GM18951 (cell line): Measurements from ENCODE around the gene TUBB.

ENCODE experiments used
- POLR2A ChIP-seq: IDR thresholded peaks from 4 replicates; pipeline ENCODE4 v1.6.1; 2011; ENCODE audit warnings: mild to moderate bottlenecking; ENCODE audit not compliant: insufficient read length, insufficient read depth; ENCODE audit errors: extremely low read depth
- in situ Hi-C: fragments of 300-500 bp; cut with MboI; formaldehyde crosslinking; loops from one replicate; pipeline ENCODE4 v1.12.0; 2022; ENCODE audit warnings: low sequenced_read_pairs, mixed read lengths, inconsistent platforms; ENCODE audit not compliant: unreplicated experiment

Gene TUBB

DNA sequence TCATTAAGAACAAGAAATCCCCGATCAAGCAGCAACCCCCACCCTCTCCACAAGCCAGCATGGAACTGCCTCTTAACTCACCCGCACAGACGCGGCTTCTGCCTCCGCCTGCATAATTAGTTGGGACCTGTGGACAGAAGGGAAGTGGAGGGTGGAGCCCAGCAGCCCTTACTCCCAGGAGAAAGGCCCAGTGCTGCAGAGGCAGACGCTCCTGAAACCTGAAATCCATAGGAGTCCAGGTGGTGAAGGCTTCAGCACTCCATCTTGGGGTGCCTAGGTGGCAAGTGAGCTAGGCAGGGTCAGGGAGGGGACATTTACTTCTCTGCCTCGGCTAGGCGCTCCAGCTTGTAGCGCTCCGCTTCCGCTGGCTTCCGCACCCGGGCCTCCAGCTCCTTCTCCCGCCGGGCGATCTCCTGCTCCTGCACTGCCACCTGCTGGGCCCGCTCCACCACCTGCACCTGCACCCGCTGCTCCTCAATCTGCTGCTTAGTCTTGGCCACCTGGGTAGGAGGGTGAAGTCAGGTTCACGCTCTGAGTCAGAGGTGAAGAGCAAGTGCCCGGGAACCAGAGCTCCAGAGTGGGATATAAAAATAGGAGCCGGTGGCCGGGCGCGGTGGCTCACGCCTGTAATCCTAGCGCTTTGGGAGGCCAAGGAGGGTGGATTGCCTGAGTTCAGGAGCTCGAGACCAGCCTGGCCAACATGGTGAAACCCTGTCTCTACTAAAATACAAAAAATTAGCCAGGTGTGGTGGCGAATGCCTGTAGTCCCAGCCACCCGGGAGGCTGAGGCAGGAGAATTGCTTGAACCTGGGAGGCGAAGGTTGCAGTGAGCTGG lies 10.7 kb downstream of the TUBB start:
- peak; percentile 21 for TF ChIP-seq POLR2A
- in situ Hi-C loops = no loop called here

DNA sequence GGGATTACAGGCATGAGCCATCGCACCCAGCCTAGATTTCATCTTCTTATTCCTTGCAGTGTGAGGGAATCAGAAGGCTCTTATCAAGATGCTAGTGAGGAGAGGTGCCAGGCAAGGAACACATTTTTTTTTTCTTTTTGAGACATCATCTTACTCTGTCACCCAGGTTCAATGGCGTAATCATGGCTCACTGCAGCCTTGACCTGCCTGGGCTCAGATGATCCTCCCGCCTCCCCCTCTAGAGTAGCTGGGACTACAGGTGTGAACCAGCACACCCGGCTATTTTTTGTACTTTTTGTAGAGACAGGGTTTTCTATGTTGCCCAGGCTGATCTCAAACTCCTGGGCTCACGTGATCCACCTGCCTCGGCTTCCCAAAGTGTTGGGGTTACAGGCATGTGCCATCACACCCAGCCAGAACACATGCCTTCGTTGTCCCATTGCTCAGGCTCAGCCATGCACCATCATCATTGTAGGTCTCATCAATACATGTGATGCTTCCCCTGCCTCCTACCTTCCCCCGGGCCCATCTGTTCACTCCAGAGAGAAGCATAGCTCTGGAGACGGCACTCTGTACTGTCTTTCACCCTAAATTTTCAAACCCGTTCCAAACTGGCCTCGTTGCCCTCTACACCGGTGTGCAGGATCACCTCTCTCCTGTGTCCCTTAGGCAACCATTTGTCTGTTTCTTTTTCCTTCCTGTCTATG lies 12.2 kb downstream of the TUBB start:
- in situ Hi-C loops = no loop called here
- no peak for TF ChIP-seq POLR2A

DNA sequence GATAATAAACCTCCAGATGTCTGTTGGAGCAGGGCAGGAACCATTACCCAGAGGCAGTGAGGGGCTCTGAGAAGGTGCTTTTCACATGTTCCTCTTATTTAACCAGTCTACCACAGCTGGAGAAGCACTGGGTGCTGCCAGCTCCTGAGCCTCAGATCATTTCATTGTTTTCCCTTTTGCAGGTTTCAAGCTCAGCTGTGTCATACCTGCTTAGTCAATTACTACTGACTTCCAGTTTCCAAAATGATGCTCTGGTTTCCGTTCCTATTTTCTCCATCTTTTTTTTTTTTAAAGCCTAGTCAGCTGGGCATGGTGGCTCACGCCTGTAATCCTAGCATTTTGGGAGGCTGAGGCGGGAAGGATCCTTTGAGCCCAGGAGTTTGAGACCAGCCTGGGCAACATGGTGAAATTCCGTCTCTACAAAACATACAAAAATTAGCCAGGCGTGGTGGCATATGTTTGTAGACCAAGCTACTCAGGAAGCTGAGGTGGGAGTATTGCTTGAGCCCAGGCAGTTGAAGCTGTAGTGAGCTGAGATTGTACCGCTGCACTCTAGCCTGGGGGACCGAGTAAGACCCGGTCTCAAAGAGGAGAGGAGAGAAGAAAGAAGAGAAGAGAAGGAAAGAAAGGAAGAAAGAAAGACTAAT lies 15.6 kb downstream of the TUBB start:
- TF ChIP-seq POLR2A = no peak
- in situ Hi-C loops = no loop called here

DNA sequence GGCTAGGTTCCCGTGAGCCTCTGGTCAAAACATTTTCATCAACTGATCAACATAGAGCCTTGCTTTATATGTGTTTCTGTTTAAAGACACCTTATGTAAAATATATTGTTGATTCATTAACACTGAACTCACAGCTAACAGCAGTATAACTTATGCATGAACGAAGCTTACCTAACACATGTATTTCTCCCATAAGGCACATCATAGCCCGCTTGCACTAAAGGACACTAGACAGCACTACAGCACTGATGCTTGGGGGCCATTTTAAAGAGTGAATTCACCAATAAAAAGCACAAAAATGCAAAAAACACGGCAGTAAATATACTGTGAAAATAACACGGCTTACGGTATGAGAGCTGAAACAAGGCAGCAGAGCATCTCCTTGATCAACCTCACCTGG lies 18.4 kb downstream of the TUBB start:
- in situ Hi-C loops = no loop called here

DNA sequence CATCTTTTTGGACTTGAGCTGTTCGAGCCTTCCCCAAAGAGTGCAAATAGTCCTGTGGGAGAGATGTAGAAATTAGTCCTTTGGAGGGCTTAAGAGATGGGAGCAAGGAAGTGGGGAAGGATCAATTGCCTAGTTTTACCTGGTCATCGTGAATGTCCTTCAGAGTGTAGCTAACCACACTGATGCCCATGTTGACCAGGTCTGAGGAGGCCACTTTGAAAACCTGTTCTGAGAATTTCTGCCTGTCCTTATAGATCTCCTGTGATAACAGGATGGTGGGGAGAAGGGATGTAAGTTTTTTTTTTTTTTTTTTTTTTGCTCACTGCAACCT lies 20.4 kb downstream of the TUBB start:
- in situ Hi-C loops = loop anchor here (10.0 kb wide), 1 partner anchor 74 kb away; no protein-coding TSS in a partner anchor

More for the DNA sequence above, 18.4 kb downstream of the TUBB start:
- no peak for TF ChIP-seq POLR2A

DNA sequence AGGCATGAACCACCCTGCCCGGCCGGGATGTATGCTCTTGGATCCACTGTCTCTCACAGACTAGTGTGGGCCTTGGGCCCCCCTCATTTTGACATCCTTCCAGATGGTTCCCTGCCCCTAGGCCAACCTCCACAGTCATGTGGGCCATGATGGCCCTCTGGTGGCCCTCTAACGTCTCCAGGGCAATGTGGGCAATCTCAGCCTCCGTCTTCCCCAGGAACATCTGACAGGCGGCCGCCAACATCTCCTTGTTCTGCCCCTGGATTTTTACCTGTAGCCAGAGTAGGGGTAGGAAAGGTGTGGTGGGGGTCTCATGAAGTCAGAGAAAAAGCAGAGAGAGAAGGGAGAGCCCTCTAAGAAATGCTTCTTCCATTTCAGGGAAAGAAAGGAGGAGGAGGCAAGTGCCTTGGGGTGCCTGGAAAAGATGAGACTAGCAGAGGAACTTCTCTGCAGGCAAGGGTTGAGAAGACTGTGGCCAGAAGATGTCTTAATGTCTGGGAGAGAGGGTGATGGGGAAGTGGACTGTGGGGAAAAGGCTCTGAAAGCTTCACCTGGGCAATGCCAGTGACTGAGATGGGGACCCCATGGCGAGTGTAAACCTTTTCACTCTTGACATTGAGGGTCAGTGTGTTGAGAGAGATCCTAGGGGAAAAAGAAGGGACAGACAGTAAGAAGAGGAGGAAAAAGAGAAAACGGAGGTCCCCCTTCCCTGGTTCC lies 21.1 kb downstream of the TUBB start:
- in situ Hi-C loops = loop anchor here (10.0 kb wide), 1 partner anchor 74 kb away; no protein-coding TSS in a partner anchor

More for the DNA sequence above, 20.4 kb downstream of the TUBB start:
- no peak for TF ChIP-seq POLR2A

DNA sequence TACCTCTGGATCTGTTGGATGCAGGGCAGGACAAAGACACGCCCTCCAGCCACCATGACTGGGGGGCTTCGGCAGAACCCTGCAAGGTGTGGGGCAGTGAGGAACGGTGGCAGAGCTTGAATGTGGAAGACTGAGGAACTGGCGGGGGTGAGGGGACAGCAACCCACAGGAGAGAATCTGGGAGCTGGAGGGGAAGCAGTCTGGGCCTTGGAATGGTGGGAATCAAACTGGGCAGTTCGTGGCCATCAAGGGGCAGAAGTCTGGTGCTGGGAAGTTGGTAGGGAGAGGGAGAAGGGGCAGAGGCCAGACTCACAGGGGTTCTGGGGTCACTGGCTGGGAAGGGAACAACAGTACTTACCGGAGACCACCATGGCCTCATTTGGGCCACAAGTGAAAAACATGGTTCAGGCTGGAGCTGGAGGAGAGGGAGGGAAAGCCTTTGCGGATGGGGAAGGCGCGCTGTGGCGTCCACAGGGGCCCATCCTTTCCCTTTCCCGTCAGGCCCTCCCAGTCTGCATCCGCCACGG lies 21.7 kb downstream of the TUBB start:
- in situ Hi-C loops = loop anchor here (10.0 kb wide), 1 partner anchor 73 kb away; no protein-coding TSS in a partner anchor
- no peak for TF ChIP-seq POLR2A

More for the DNA sequence above, 21.1 kb downstream of the TUBB start:
- TF ChIP-seq POLR2A = no peak

DNA sequence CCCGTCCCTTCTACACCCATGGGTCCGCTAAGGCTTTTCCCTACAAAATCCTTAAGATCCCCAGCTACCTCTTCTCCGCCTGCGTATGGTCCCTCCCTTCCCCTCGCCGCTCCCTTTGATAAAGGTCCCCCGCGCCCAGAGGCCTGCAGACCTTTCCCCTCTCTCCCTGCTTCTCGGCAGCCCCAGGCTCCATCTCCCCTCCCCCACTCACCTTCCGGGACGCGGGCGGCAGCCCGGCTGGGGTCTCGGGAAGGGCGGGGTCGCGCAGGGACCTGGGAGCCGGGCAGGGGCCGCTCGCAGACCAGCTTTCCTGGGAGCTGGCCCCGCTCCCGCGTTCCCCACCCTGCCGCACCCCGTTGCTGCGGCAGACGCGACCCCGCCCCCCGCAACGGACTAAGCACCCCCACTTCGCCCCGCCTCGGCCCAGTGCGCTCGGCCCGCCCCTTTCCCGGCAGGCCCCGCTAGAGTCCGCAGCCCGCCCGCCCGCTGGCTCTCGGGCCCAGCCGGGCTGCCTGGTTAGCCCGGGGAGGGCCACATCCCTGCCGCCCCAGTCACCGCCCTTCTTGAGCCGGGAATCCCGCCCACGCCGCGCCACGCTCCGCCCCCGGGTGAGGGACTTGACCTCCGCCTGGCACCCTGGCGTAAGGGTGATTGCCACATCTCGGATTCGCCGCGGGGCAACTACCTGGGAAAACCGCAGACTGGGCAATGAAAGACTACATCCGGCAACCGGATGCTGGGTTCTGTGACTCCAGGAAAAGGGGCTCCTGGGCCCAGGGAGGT lies 22.4 kb downstream of the TUBB start, which contains the start of gene FLOT1:
Gene FLOT1, minus strand, starts transcription at position 372 of the 783 bp plus-strand sequence. CDS start 498 bp downstream, outside the sequence.
- peak; percentile 73 for TF ChIP-seq POLR2A
- in situ Hi-C loops = loop anchor here (10.0 kb wide), 1 partner anchor 72 kb away; no protein-coding TSS in a partner anchor

DNA sequence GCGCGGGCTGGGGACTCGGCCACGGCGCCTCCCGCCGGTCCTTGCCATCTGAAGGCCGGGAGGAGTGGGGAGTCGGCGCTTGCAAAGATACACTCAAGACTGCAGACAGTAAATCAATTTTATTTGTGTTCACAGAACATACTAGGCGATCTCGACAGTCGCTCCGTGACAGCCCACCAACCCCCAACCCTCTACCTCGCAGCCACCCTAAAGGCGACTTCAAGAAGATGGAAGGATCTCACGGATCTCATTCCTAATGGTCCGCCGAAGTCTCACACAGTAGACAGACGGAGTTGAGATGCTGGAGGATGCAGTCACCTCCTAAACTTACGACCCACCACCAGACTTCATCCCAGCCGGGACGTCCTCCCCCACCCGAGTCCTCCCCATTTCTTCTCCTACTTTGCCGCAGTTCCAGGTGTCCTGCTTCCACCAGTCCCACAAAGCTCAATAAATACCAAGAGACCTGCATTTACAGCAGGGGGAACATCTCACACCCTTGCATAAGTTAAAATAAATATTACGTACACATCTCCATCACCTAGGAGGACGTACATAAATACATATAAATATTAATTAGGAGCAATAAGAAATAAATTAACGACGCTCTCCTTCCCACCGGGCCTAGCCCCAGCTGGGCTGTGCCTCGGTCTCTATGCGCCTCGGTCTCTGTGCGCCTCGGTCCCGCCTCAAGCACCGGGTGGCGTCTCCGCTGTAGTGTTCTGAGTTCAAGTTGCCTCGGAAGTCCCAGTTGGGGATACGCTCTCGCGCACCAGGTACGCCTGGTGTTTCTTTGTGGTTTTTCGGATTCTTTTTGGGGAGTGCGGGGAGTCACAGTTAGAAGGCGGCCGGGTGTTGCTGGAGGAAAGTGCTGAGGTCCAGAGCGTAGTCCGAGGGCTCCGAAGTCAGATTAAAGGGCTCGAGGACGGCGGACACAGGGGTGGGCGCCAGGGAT lies 23.2 kb downstream of the TUBB start:
- in situ Hi-C loops = loop anchor here (10.0 kb wide), 1 partner anchor 71 kb away; no protein-coding TSS in a partner anchor

DNA sequence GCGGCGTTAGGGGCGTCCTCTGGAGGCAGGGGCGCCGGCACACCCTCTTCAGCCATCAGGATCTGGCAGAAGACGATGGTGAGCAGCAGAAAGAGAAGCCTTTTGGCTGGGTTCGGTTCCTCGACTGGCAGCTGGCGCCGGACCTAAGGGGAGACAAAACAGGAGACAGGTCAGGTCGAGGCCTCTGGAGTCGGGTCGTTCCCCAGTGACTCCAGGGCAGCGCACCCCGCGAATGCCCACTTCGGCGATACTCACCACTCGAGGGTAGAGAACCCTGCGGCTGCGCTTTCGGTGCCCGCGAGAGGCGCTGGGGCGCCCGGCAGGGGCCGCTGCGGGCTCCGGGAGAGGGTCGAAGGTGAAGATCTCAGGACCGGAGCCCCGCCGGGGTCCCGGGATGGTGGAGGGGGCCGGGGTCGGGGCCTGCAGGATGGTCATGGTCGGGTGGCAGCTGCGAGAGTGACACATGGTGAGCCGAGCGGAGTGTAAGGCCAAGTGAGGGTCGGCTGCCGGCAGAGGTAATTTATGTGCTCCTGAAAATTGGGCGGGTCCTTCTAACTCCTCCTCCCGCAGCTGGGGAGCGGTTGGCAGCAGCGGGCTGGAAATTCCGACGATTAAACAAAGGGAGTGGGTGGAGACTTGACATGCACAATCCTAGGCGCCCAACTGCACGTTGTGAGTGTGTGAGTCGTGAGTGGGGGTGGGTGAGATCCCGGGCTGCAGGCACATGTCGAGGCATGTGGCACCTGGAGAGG lies 24.1 kb downstream of the TUBB start, which contains the start of gene IER3:
Gene IER3, minus strand, starts transcription at position 494 of the 752 bp plus-strand sequence. Its CDS starts 29 bp downstream, at position 465.
- in situ Hi-C loops = loop anchor here (10.0 kb wide), 1 partner anchor 71 kb away; no protein-coding TSS in a partner anchor

More for the DNA sequence above, 23.2 kb downstream of the TUBB start:
- no peak for TF ChIP-seq POLR2A

More for the DNA sequence above, 24.1 kb downstream of the TUBB start, which contains the start of gene IER3:
- TF ChIP-seq POLR2A = peak; percentile 100
